SK-N-SH (cell line): Measurements from ENCODE around the gene NCDN. TPM values are rescaled to one million over a fixed set of nuclear protein-coding genes. Genes with fewer than 3 reads are reported as not detected.
"Not testable (repeated sequence)": the region's sequence is repeated elsewhere in the genome, so short reads cannot be mapped to it uniquely, and the experiment has no call there.

ENCODE experiments used
- CTCF ChIA-PET: fragments of 300-600, 350-600 bp; formaldehyde crosslinking; extraction: SDS; loops from one replicate; lab custom pipeline; 2021; lab: Yijun Ruan, JAX
- POLR2A ChIA-PET: fragments of 350-600 bp; sonication (Branson Sonifier 250); formaldehyde crosslinking; extraction: SDS; loops from one replicate; lab custom pipeline; 2020; ENCODE audit warnings: antibody characterized with exemption, inconsistent platforms; lab: Yijun Ruan, JAX
- DNase-seq: peaks from one replicate; pipeline ENCODE4 v3.0.0; 2012
- H2AFZ ChIP-seq: fragments of 200-600 bp; sonication (generic); 2 replicates; pipeline ENCODE4 v1.8.1; 2016; ENCODE audit warnings: antibody characterized with exemption, mild to moderate bottlenecking, low read depth
- H3F3A ChIP-seq: fragments of 200-600 bp; sonication (generic); replicated peaks from 2 replicates; pipeline ENCODE3; 2016; ENCODE audit warnings: antibody characterized with exemption, mild to moderate bottlenecking; ENCODE audit not compliant: insufficient read depth
- H3K27ac ChIP-seq, 2 experiments: fragments of 200-500 bp in 1 of 2; fragments of 200-600 bp in 1 of 2; sonication (Bioruptor generic) in 1 of 2; sonication (generic), shearing (Covaris generic) in 1 of 2; 2 replicates each; pipeline versions ENCODE4 v1.5.1 to v1.6.1; 2014 to 2016; ENCODE audit warnings: low read depth in 2 of 2, inconsistent platforms in 1 of 2, low read length in 1 of 2, mild to moderate bottlenecking in 1 of 2, mixed read lengths in 1 of 2
- H3K27me3 ChIP-seq: fragments of 200-600 bp; sonication (generic), shearing (Covaris generic); 2 replicates; pipeline ENCODE4 v1.6.1; 2016; ENCODE audit warnings: mixed run types; ENCODE audit not compliant: insufficient read depth
- H3K36me3 ChIP-seq, 2 experiments: fragments of 200-500 bp in 1 of 2; fragments of 200-600 bp in 1 of 2; sonication (Bioruptor generic) in 1 of 2; sonication (generic) in 1 of 2; replicated peaks in 1 of 2; 2 replicates each; pipeline versions ENCODE3 to v1.5.1; 2014 to 2016; ENCODE audit warnings: low read length in 1 of 2, mild to moderate bottlenecking in 1 of 2; ENCODE audit not compliant: insufficient read depth in 2 of 2, control insufficient read depth in 1 of 2
- H3K4me1 ChIP-seq, 2 experiments: fragments of 200-500 bp in 1 of 2; fragments of 200-600 bp in 1 of 2; sonication (Bioruptor generic) in 1 of 2; sonication (generic), shearing (Covaris generic) in 1 of 2; 2 replicates each; pipeline versions ENCODE4 v1.5.1 to v1.6.1; 2014 to 2016; ENCODE audit warnings: low read depth in 1 of 2, low read length in 1 of 2, mixed run types in 1 of 2; ENCODE audit not compliant: insufficient read depth in 2 of 2, control insufficient read depth in 1 of 2
- H3K4me2 ChIP-seq: fragments of 200-600 bp; sonication (generic), shearing (Covaris generic); 2 replicates; pipeline ENCODE4 v1.6.1; 2017; ENCODE audit warnings: mixed run types
- H3K4me3 ChIP-seq, 2 experiments: fragments of 200-500 bp in 1 of 2; fragments of 200-600 bp in 1 of 2; sonication (Bioruptor generic) in 1 of 2; sonication (generic), shearing (Covaris generic) in 1 of 2; 2 replicates each; pipeline versions ENCODE4 v1.5.1 to v1.8.1; 2014 to 2016; ENCODE audit warnings: low read depth in 2 of 2, inconsistent platforms in 1 of 2, low read length in 1 of 2, mild to moderate bottlenecking in 1 of 2, mixed read lengths in 1 of 2, moderate library complexity in 1 of 2
- H3K79me2 ChIP-seq: fragments of 200-600 bp; sonication (generic); 2 replicates; pipeline ENCODE4 v1.8.1; 2017; ENCODE audit warnings: mild to moderate bottlenecking; ENCODE audit not compliant: insufficient read depth
- H3K9ac ChIP-seq: fragments of 200-600 bp; sonication (generic); 2 replicates; pipeline ENCODE4 v1.6.1; 2017; ENCODE audit warnings: mixed run types
- H3K9me2 ChIP-seq: fragments of 200-600 bp; sonication (generic); 2 replicates; pipeline ENCODE4 v1.6.1; 2017; ENCODE audit warnings: mixed run types
- H3K9me3 ChIP-seq: fragments of 200-600 bp; sonication (generic); 2 replicates; pipeline ENCODE4 v1.6.1; 2017; ENCODE audit warnings: mixed run types, mild to moderate bottlenecking, moderate library complexity
- H4K20me1 ChIP-seq: fragments of 200-600 bp; sonication (generic); 2 replicates; pipeline ENCODE4 v1.6.1; 2017; ENCODE audit warnings: mild to moderate bottlenecking, mixed run types; ENCODE audit not compliant: insufficient read depth
- CHD2 ChIP-seq: fragments of 150-350 bp; IDR thresholded peaks from 2 replicates; pipeline ENCODE4 v1.6.1; 2018; ENCODE audit warnings: low read length; ENCODE audit not compliant: partially characterized antibody
- EZH2phosphoT487 ChIP-seq: fragments of 200-600 bp; sonication (generic); IDR thresholded peaks from 2 replicates; pipeline ENCODE4 v1.6.1; 2017; ENCODE audit warnings: low read depth, mixed run types, mild to moderate bottlenecking, antibody characterized with exemption, moderate library complexity, borderline replicate concordance
- NFIC ChIP-seq: IDR thresholded peaks from 2 replicates; pipeline ENCODE4 v1.4.0; 2012; ENCODE audit warnings: borderline replicate concordance
- SIN3A ChIP-seq: IDR thresholded peaks from 2 replicates; pipeline ENCODE4 v1.6.1; 2012; ENCODE audit warnings: low read depth, mild to moderate bottlenecking, low read length, moderate library complexity, borderline replicate concordance
- WGBS: methylation state at CpG from one replicate; pipeline ENCODE4 v1.1.6; 2017; ENCODE audit warnings: low lambda C conversion rate; 5-methylcytosine and 5-hydroxymethylcytosine counted together
- polyA plus RNA-seq, 3 experiments: library from polyadenylated mRNA; depleted of rRNA; stranded (reverse); fragments of >200 nt; gene quantifications; 2 replicates each; pipeline ENCODE4 v1.2.3, GENCODE V29; 2012
- TF ChIP-seq, protein P1 (sequence below): IDR thresholded peaks from 2 replicates; pipeline ENCODE4 v1.6.1; 2012; ENCODE audit warnings: mild to moderate bottlenecking, low read depth, low read length, moderate library complexity
- TF ChIP-seq, protein P2 (sequence below): fragments of 150-350 bp; IDR thresholded peaks from 2 replicates; pipeline ENCODE4 v1.6.1; 2017; ENCODE audit warnings: antibody characterized with exemption, low read length, low read depth, borderline replicate concordance
- TF ChIP-seq, protein P3 (sequence below): IDR thresholded peaks from 2 replicates; pipeline ENCODE4 v1.4.0; 2012; ENCODE audit warnings: low read depth, borderline replicate concordance

NCDN gene
- polyA plus RNA-seq, 1 of the 3 experiments (the other 2 are of a cell fraction): 38.3 TPM

DNA sequence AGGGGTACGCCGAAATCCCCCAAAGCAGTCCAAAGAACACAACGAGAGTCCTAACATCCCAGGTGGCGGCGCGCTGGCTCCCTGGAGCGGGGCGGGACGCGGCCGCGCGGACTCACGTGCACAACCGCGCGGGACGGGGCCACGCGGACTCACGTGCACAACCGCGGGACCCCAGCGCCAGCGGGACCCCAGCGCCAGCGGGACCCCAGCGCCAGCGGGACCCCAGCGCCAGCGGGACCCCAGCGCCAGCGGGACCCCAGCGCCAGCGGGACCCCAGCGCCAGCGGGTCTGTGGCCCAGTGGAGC lies 19.1 kb downstream of the NCDN start:
- DNase-seq, H3K4me1 ChIP-seq, H3K27ac ChIP-seq, CTCF ChIA-PET, H3K9me2 ChIP-seq, H3K4me3 ChIP-seq, H3K36me3 ChIP-seq, H3K79me2 ChIP-seq, H2AFZ ChIP-seq, H3K27me3 ChIP-seq, H3F3A ChIP-seq, H3K4me2 ChIP-seq, H3K9me3 ChIP-seq, POLR2A ChIA-PET, H4K20me1 ChIP-seq, H3K9ac ChIP-seq: not testable (repeated sequence)
- 98% methylated on average over 22 of the region's 37 CpGs for WGBS

DNA sequence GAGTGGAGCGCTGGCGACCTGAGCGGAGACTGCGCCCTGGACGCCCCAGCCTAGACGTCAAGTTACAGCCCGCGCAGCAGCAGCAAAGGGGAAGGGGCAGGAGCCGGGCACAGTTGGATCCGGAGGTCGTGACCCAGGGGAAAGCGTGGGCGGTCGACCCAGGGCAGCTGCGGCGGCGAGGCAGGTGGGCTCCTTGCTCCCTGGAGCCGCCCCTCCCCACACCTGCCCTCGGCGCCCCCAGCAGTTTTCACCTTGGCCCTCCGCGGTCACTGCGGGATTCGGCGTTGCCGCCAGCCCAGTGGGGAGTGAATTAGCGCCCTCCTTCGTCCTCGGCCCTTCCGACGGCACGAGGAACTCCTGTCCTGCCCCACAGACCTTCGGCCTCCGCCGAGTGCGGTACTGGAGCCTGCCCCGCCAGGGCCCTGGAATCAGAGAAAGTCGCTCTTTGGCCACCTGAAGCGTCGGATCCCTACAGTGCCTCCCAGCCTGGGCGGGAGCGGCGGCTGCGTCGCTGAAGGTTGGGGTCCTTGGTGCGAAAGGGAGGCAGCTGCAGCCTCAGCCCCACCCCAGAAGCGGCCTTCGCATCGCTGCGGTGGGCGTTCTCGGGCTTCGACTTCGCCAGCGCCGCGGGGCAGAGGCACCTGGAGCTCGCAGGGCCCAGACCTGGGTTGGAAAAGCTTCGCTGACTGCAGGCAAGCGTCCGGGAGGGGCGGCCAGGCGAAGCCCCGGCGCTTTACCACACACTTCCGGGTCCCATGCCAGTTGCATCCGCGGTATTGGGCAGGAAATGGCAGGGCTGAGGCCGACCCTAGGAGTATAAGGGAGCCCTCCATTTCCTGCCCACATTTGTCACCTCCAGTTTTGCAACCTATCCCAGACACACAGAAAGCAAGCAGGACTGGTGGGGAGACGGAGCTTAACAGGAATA lies 19.7 kb downstream of the NCDN start:
- no peaks in the 10 kb centered on the region for H3K9me3 ChIP-seq
- POLR2A ChIA-PET: interaction anchor here (0.9 kb wide), 1 partner anchor 23 kb away, joined by 3 read pairs; no protein-coding TSS in a partner anchor

More for the DNA sequence above, 19.7 kb downstream of the NCDN start:
- Histone ChIP-seq H3K4me2 (no peak overlapping the region), H3K79me2 (no peaks in the 10 kb centered on the region), H4K20me1 (no peaks in the 10 kb centered on the region), H3K4me1 (peaks cover 0 to 5% of the 10 kb centered on the region in 2 experiments; a peak in 1 of 4 replicates), H2AFZ (no peak overlapping the region), H3K9me2 (no peaks in the 10 kb centered on the region), H3F3A (no peaks in the 10 kb centered on the region), H3K9ac (no peak overlapping the region), H3K36me3 (no peaks in the 10 kb centered on the region), H3K4me3 (no peak overlapping the region), H3K27me3 (no peaks in the 10 kb centered on the region), H3K27ac (no peak overlapping the region)
- CTCF ChIA-PET: interaction anchor here (1.1 to 2.3 kb wide), 4 partner anchors 12 to 149 kb away, joined by 3 to 13 read pairs (median 6); no protein-coding TSS in a partner anchor
- DNase-seq: no peak
- WGBS: 98% methylated on average over 39 of the region's 70 CpGs
- TF ChIP-seq, protein P1, sequence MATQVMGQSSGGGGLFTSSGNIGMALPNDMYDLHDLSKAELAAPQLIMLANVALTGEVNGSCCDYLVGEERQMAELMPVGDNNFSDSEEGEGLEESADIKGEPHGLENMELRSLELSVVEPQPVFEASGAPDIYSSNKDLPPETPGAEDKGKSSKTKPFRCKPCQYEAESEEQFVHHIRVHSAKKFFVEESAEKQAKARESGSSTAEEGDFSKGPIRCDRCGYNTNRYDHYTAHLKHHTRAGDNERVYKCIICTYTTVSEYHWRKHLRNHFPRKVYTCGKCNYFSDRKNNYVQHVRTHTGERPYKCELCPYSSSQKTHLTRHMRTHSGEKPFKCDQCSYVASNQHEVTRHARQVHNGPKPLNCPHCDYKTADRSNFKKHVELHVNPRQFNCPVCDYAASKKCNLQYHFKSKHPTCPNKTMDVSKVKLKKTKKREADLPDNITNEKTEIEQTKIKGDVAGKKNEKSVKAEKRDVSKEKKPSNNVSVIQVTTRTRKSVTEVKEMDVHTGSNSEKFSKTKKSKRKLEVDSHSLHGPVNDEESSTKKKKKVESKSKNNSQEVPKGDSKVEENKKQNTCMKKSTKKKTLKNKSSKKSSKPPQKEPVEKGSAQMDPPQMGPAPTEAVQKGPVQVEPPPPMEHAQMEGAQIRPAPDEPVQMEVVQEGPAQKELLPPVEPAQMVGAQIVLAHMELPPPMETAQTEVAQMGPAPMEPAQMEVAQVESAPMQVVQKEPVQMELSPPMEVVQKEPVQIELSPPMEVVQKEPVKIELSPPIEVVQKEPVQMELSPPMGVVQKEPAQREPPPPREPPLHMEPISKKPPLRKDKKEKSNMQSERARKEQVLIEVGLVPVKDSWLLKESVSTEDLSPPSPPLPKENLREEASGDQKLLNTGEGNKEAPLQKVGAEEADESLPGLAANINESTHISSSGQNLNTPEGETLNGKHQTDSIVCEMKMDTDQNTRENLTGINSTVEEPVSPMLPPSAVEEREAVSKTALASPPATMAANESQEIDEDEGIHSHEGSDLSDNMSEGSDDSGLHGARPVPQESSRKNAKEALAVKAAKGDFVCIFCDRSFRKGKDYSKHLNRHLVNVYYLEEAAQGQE: no peak
- TF ChIP-seq NFIC: no peak
- TF ChIP-seq SIN3A: no peak
- TF ChIP-seq, protein P2, sequence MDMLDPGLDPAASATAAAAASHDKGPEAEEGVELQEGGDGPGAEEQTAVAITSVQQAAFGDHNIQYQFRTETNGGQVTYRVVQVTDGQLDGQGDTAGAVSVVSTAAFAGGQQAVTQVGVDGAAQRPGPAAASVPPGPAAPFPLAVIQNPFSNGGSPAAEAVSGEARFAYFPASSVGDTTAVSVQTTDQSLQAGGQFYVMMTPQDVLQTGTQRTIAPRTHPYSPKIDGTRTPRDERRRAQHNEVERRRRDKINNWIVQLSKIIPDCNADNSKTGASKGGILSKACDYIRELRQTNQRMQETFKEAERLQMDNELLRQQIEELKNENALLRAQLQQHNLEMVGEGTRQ: no peak
- TF ChIP-seq, protein P3, sequence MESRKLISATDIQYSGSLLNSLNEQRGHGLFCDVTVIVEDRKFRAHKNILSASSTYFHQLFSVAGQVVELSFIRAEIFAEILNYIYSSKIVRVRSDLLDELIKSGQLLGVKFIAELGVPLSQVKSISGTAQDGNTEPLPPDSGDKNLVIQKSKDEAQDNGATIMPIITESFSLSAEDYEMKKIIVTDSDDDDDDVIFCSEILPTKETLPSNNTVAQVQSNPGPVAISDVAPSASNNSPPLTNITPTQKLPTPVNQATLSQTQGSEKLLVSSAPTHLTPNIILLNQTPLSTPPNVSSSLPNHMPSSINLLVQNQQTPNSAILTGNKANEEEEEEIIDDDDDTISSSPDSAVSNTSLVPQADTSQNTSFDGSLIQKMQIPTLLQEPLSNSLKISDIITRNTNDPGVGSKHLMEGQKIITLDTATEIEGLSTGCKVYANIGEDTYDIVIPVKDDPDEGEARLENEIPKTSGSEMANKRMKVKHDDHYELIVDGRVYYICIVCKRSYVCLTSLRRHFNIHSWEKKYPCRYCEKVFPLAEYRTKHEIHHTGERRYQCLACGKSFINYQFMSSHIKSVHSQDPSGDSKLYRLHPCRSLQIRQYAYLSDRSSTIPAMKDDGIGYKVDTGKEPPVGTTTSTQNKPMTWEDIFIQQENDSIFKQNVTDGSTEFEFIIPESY: no peak
- no peak for TF ChIP-seq CHD2
- no peak for TF ChIP-seq EZH2phosphoT487
